ENCODE results near the gene MAST1. TPM values are rescaled to one million over a fixed set of nuclear protein-coding genes. Genes with fewer than 3 reads are reported as not detected.
"Not testable (repeated sequence)": the region's sequence is repeated elsewhere in the genome, so short reads cannot be mapped to it uniquely, and the experiment has no call there.

MAST1 gene
- polyA plus RNA-seq, 1 donor = 4.4 TPM

GRCh38 chr19:12885749-12886650 lies 47.7 kb downstream of the MAST1 start:
- Histone ChIP-seq H3K4me3 (ENCODE audit: low read length) (peak overlapping the region; percentile 2), H3K9me3 (ENCODE audit: control insufficient read depth, low read depth, low read length) (peaks cover 30% of the 10 kb centered on the region), H3K27me3 (ENCODE audit: control insufficient read depth, insufficient read depth, low read length) (peaks cover 51% of the 10 kb centered on the region), H3K4me1 (ENCODE audit: control insufficient read depth, insufficient read depth, low read length) (peaks cover 5% of the 10 kb centered on the region), H3K36me3 (ENCODE audit: control insufficient read depth, insufficient read depth, low read length) (no peaks in the 10 kb centered on the region), H3K27ac (ENCODE audit: low read length) (no peak overlapping the region)
- peak in 1 of 2 donors; percentile 25 for DNase-seq
- 20% methylated on average over 1 of the region's 53 CpGs for WGBS (ENCODE audit: insufficient coverage, low lambda C conversion rate)

- no peak overlapping the region for H3K4me3 ChIP-seq (ENCODE audit: low read length)
- H3K9me3 ChIP-seq (ENCODE audit: control insufficient read depth, low read depth, low read length) = peaks cover 26% of the 10 kb centered on the region
- no CpG with 5 or more reads among the region's 5 CpGs for WGBS (ENCODE audit: insufficient coverage, low lambda C conversion rate)
- DNase-seq = no peak
- no peak overlapping the region for H3K27ac ChIP-seq (ENCODE audit: low read length)
- H3K27me3 ChIP-seq (ENCODE audit: control insufficient read depth, insufficient read depth, low read length) = peaks cover 47% of the 10 kb centered on the region
- H3K36me3 ChIP-seq (ENCODE audit: control insufficient read depth, insufficient read depth, low read length) = no peaks in the 10 kb centered on the region
- H3K4me1 ChIP-seq (ENCODE audit: control insufficient read depth, insufficient read depth, low read length) = peaks cover 6% of the 10 kb centered on the region
Observed at GRCh38 chr19:12886651-12886968, 48.3 kb downstream of the MAST1 start.

GRCh38 chr19:12886969-12887747 lies 48.8 kb downstream of the MAST1 start, which contains the start of gene KLF1:
TSS of gene KLF1 (minus strand) at chr19:12887201. CDS start at chr19:12887140, 61 bp downstream.
- no peaks in the 10 kb centered on the region for H3K36me3 ChIP-seq (ENCODE audit: control insufficient read depth, insufficient read depth, low read length)
- H3K27ac ChIP-seq (ENCODE audit: low read length) = no peak within 1 kb of the TSS
- H3K4me1 ChIP-seq (ENCODE audit: control insufficient read depth, insufficient read depth, low read length) = peaks cover 12% of the 10 kb centered on the region
- no CpG with 5 or more reads among the region's 17 CpGs for WGBS (ENCODE audit: insufficient coverage, low lambda C conversion rate)
- H3K4me3 ChIP-seq (ENCODE audit: low read length) = no peak within 1 kb of the TSS
- DNase-seq = no peak
- H3K27me3 ChIP-seq (ENCODE audit: control insufficient read depth, insufficient read depth, low read length) = peaks cover 47% of the 10 kb centered on the region
- peaks cover 26% of the 10 kb centered on the region for H3K9me3 ChIP-seq (ENCODE audit: control insufficient read depth, low read depth, low read length)

- no peak overlapping the region for H3K27ac ChIP-seq (ENCODE audit: low read length)
- no peak overlapping the region for H3K4me3 ChIP-seq (ENCODE audit: low read length)
- peaks cover 47% of the 10 kb centered on the region for H3K27me3 ChIP-seq (ENCODE audit: control insufficient read depth, insufficient read depth, low read length)
- H3K4me1 ChIP-seq (ENCODE audit: control insufficient read depth, insufficient read depth, low read length) = peaks cover 12% of the 10 kb centered on the region
- DNase-seq = no peak
- H3K36me3 ChIP-seq (ENCODE audit: control insufficient read depth, insufficient read depth, low read length) = no peaks in the 10 kb centered on the region
- WGBS (ENCODE audit: insufficient coverage, low lambda C conversion rate) = no CpG with 5 or more reads among the region's 5 CpGs
- H3K9me3 ChIP-seq (ENCODE audit: control insufficient read depth, low read depth, low read length) = peaks cover 23% of the 10 kb centered on the region
Observed at GRCh38 chr19:12888006-12888603, 49.8 kb downstream of the MAST1 start.

- Histone ChIP-seq H3K27me3 (ENCODE audit: control insufficient read depth, insufficient read depth, low read length) (peaks cover 26% of the 10 kb centered on the region), H3K36me3 (ENCODE audit: control insufficient read depth, insufficient read depth, low read length) (peaks cover 15% of the 10 kb centered on the region), H3K27ac (ENCODE audit: low read length) (peak overlapping the region; percentile 16)
- not testable (repeated sequence) for H3K9me3 ChIP-seq (ENCODE audit: control insufficient read depth, low read depth, low read length); DNase-seq; H3K4me1 ChIP-seq (ENCODE audit: control insufficient read depth, insufficient read depth, low read length); H3K4me3 ChIP-seq (ENCODE audit: low read length)
- no CpG with 5 or more reads among the region's 10 CpGs for WGBS (ENCODE audit: insufficient coverage, low lambda C conversion rate)
Observed at GRCh38 chr19:12890299-12890786, 52.0 kb downstream of the MAST1 start.

- DNase-seq = peak; percentile 97 to 99
- H3K9me3 ChIP-seq (ENCODE audit: control insufficient read depth, low read depth, low read length) = peaks cover 1% of the 10 kb centered on the region
- peak within 1 kb of the TSS; percentile 81 for H3K4me3 ChIP-seq (ENCODE audit: low read length)
- WGBS (ENCODE audit: insufficient coverage, low lambda C conversion rate) = no CpG with 5 or more reads among the region's 49 CpGs
- peaks cover 21% of the 10 kb centered on the region for H3K27me3 ChIP-seq (ENCODE audit: control insufficient read depth, insufficient read depth, low read length)
- H3K36me3 ChIP-seq (ENCODE audit: control insufficient read depth, insufficient read depth, low read length) = peaks cover 16% of the 10 kb centered on the region
- H3K4me1 ChIP-seq (ENCODE audit: control insufficient read depth, insufficient read depth, low read length) = peaks cover 8% of the 10 kb centered on the region
- peak within 1 kb of the TSS; percentile 16 for H3K27ac ChIP-seq (ENCODE audit: low read length)
Observed at GRCh38 chr19:12890787-12891552, 52.7 kb downstream of the MAST1 start, which contains the start of gene GCDH. TSS of gene GCDH (plus strand) at chr19:12891160. CDS start at chr19:12891305, 145 bp downstream.

GRCh38 chr19:12891553-12892021 lies 53.3 kb downstream of the MAST1 start:
- H3K4me3 ChIP-seq (ENCODE audit: low read length) = peak overlapping the region; percentile 81
- H3K27ac ChIP-seq (ENCODE audit: low read length) = peak overlapping the region; percentile 13
- H3K36me3 ChIP-seq (ENCODE audit: control insufficient read depth, insufficient read depth, low read length) = peaks cover 22% of the 10 kb centered on the region
- H3K9me3 ChIP-seq (ENCODE audit: control insufficient read depth, low read depth, low read length) = no peaks in the 10 kb centered on the region
- no CpG with 5 or more reads among the region's 26 CpGs for whole genome bisulfite sequencing (ENCODE audit: insufficient coverage, low lambda C conversion rate)
- no peak for DNase-seq
- peaks cover 15% of the 10 kb centered on the region for H3K27me3 ChIP-seq (ENCODE audit: control insufficient read depth, insufficient read depth, low read length)
- H3K4me1 ChIP-seq (ENCODE audit: control insufficient read depth, insufficient read depth, low read length) = peaks cover 8% of the 10 kb centered on the region

- Histone ChIP-seq H3K9me3 (ENCODE audit: control insufficient read depth, low read depth, low read length) (no peaks in the 10 kb centered on the region), H3K27ac (ENCODE audit: low read length) (no peak overlapping the region), H3K4me3 (ENCODE audit: low read length) (no peak overlapping the region), H3K36me3 (ENCODE audit: control insufficient read depth, insufficient read depth, low read length) (peaks cover 37% of the 10 kb centered on the region), H3K4me1 (ENCODE audit: control insufficient read depth, insufficient read depth, low read length) (peaks cover 8% of the 10 kb centered on the region), H3K27me3 (ENCODE audit: control insufficient read depth, insufficient read depth, low read length) (no peaks in the 10 kb centered on the region)
- WGBS (ENCODE audit: insufficient coverage, low lambda C conversion rate) = no CpG with 5 or more reads among the region's 5 CpGs
- DNase-seq = no peak
Observed at GRCh38 chr19:12893582-12893981, 55.3 kb downstream of the MAST1 start.

GRCh38 chr19:12896460-12896859 lies 58.1 kb downstream of the MAST1 start:
- Histone ChIP-seq H3K4me3 (ENCODE audit: low read length) (no peak overlapping the region), H3K36me3 (ENCODE audit: control insufficient read depth, insufficient read depth, low read length) (peaks cover 37% of the 10 kb centered on the region), H3K27me3 (ENCODE audit: control insufficient read depth, insufficient read depth, low read length) (no peaks in the 10 kb centered on the region), H3K27ac (ENCODE audit: low read length) (no peak overlapping the region), H3K4me1 (ENCODE audit: control insufficient read depth, insufficient read depth, low read length) (peaks cover 8% of the 10 kb centered on the region), H3K9me3 (ENCODE audit: control insufficient read depth, low read depth, low read length) (no peaks in the 10 kb centered on the region)
- no CpG with 5 or more reads among the region's 17 CpGs for WGBS (ENCODE audit: insufficient coverage, low lambda C conversion rate)
- no peak for DNase-seq
